Stimulated activated CD4-positive, alpha-beta T cell treated with anti-CD3 and anti-CD28 coated beads, Interleukin-2, amount 100 ng/mL, for 24 hours (primary cell): ENCODE measurements around the gene NXPE3.

ENCODE experiments used
- DNase-seq, 2 donors: peaks; one replicate each; pipeline ENCODE4 v3.0.0-alpha.2; 2020

Gene NXPE3

GRCh38 chr3:101829437-101829830 lies 50.4 kb downstream of the NXPE3 start:
- no peak for DNase-seq

- DNase-seq: no peak
Observed at GRCh38 chr3:101829874-101830273, 50.9 kb downstream of the NXPE3 start.

GRCh38 chr3:101833446-101833974 lies 54.5 kb downstream of the NXPE3 start:
- DNase-seq: no peak

GRCh38 chr3:101835676-101836075 lies 56.7 kb downstream of the NXPE3 start:
- no peak for DNase-seq

- DNase-seq: no peak
Observed at GRCh38 chr3:101836160-101836559, 57.1 kb downstream of the NXPE3 start.

GRCh38 chr3:101836652-101837598 lies 57.9 kb downstream of the NXPE3 start:
- no peak for DNase-seq

- DNase-seq: no peak
Observed at GRCh38 chr3:101838691-101839090, 59.7 kb downstream of the NXPE3 start.

GRCh38 chr3:101840066-101840465 lies 61.1 kb downstream of the NXPE3 start:
- DNase-seq: no peak

- no peak for DNase-seq
Observed at GRCh38 chr3:101842245-101842934, 63.4 kb downstream of the NXPE3 start.

GRCh38 chr3:101842935-101843330 lies 63.9 kb downstream of the NXPE3 start:
- no peak for DNase-seq

- no peak for DNase-seq
Observed at GRCh38 chr3:101845425-101845824, 66.4 kb downstream of the NXPE3 start.

GRCh38 chr3:101846709-101847108 lies 67.7 kb downstream of the NXPE3 start:
- no peak for DNase-seq

GRCh38 chr3:101847328-101847727 lies 68.3 kb downstream of the NXPE3 start:
- DNase-seq: no peak

- no peak for DNase-seq
Observed at GRCh38 chr3:101848326-101848725, 69.3 kb downstream of the NXPE3 start.

GRCh38 chr3:101848754-101849713 lies 70.0 kb downstream of the NXPE3 start, which contains the start of gene NFKBIZ:
TSS of gene NFKBIZ (plus strand) at chr3:101849514. CDS start at chr3:101849629, 115 bp downstream.
- DNase-seq: peak; percentile 92 to 96

GRCh38 chr3:101849714-101850245 lies 70.8 kb downstream of the NXPE3 start:
- peak; percentile 62 for DNase-seq

- DNase-seq: peak; percentile 41 to 54
Observed at GRCh38 chr3:101850246-101851051, 71.4 kb downstream of the NXPE3 start.

GRCh38 chr3:101851072-101851770 lies 72.2 kb downstream of the NXPE3 start:
- DNase-seq: no peak

GRCh38 chr3:101851850-101852714 lies 73.1 kb downstream of the NXPE3 start:
- no peak for DNase-seq
